BJ (cell line): ENCODE measurements around the gene SLC2A4. TPM values are rescaled to one million over a fixed set of nuclear protein-coding genes. Genes with fewer than 3 reads are reported as not detected.

ENCODE experiments used
- CTCF ChIA-PET: fragments of 350-600 bp; formaldehyde crosslinking; extraction: SDS; loops from one replicate; lab custom pipeline; 2021; ENCODE audit warnings: antibody characterized with exemption, inconsistent platforms; lab: Yijun Ruan, JAX
- POLR2A ChIA-PET: fragments of 300-600 bp; sonication (Branson Sonifier 250); formaldehyde crosslinking; extraction: SDS; loops from one replicate; lab custom pipeline; 2021; ENCODE audit warnings: antibody characterized with exemption; lab: Charles Lee
- DNase-seq: peaks from one replicate; pipeline ENCODE4 v3.0.0-alpha.2; 2011; ENCODE audit warnings: low read depth
- H3K27me3 ChIP-seq: 2 replicates; pipeline ENCODE4 v1.6.0; 2011; ENCODE audit warnings: low read length; ENCODE audit not compliant: control insufficient read depth, insufficient read depth
- H3K36me3 ChIP-seq: 2 replicates; pipeline ENCODE4 v1.5.1; 2011; ENCODE audit warnings: low read length; ENCODE audit not compliant: control insufficient read depth, insufficient read depth
- H3K4me3 ChIP-seq: 2 replicates; pipeline ENCODE4 v1.5.1; 2011; ENCODE audit warnings: low read depth, mild to moderate bottlenecking, control low read depth, low read length
- CTCF ChIP-seq: IDR thresholded peaks from 2 replicates; pipeline ENCODE4 v1.5.1; 2011; ENCODE audit warnings: low read depth, mild to moderate bottlenecking, control low read depth, inconsistent platforms, low read length, moderate library complexity; ENCODE audit not compliant: insufficient read depth
- polyA plus RNA-seq: library from polyadenylated mRNA; depleted of rRNA; stranded (reverse); fragments of >200 nt; gene quantifications from 2 replicates; pipeline ENCODE4 v1.2.3, GENCODE V29; 2011

Gene SLC2A4
- polyA plus RNA-seq, 1 experiment: 0.36 TPM

GRCh38 chr17:7309628-7310027 is 28.1 kb downstream of the SLC2A4 start:
- no peak for TF ChIP-seq CTCF
- CTCF ChIA-PET: interaction anchor here (0.6 to 1.6 kb wide), 7 partner anchors 13 to 251 kb away, joined by 3 to 7 read pairs (median 3); partner anchors contain the start of genes NEURL4 and SLC2A4
- Histone ChIP-seq H3K36me3 (peaks cover 36% of the 10 kb centered on the region), H3K4me3 (no peak overlapping the region; the same call in 1 of the 2 replicates), H3K27me3 (no peaks in the 10 kb centered on the region)
- no peak for DNase-seq
- POLR2A ChIA-PET: no interaction called here

GRCh38 chr17:7311110-7311705 is 29.7 kb downstream of the SLC2A4 start:
- TF ChIP-seq CTCF: no peak
- DNase-seq: no peak
- ChIA-PET CTCF (no interaction called here), POLR2A (no interaction called here)
- Histone ChIP-seq H3K27me3 (no peaks in the 10 kb centered on the region), H3K36me3 (peaks cover 39% of the 10 kb centered on the region), H3K4me3 (no peak overlapping the region)

GRCh38 chr17:7312432-7313087 is 31.0 kb downstream of the SLC2A4 start:
- no peak for TF ChIP-seq CTCF
- CTCF ChIA-PET: interaction anchor here (3.4 kb wide), 1 partner anchor 13 kb away, joined by 22 read pairs; no protein-coding TSS in a partner anchor
- POLR2A ChIA-PET: interaction anchor here (0.6 kb wide), 1 partner anchor 136 kb away, joined by 3 read pairs; no protein-coding TSS in a partner anchor
- Histone ChIP-seq H3K4me3 (no peak overlapping the region), H3K36me3 (peaks cover 40% of the 10 kb centered on the region), H3K27me3 (no peaks in the 10 kb centered on the region)
- DNase-seq: no peak

- no peak overlapping the region for H3K4me3 ChIP-seq
- ChIA-PET POLR2A (interaction anchor here (0.6 to 1.3 kb wide), 2 partner anchors 16 to 137 kb away, joined by 3 read pairs; partner anchors contain the start of gene NEURL4), CTCF (interaction anchor here (0.6 to 3.4 kb wide), 3 partner anchors 12 to 91 kb away, joined by 3 to 22 read pairs (median 4); no protein-coding TSS in a partner anchor)
- peaks cover 46% of the 10 kb centered on the region for H3K36me3 ChIP-seq
- no peak for TF ChIP-seq CTCF
- H3K27me3 ChIP-seq: no peaks in the 10 kb centered on the region
- no peak for DNase-seq
Measured at GRCh38 chr17:7313088-7313889, 31.8 kb downstream of the SLC2A4 start.
